ENCODE results near the gene TMPRSS6. TPM values are rescaled to one million over a fixed set of nuclear protein-coding genes. Genes with fewer than 3 reads are reported as not detected.

Gene TMPRSS6
- total and polyA plus RNA-seq, 2 of the 8 experiments (the other 6 are each of a cell fraction or from before 2014, with no cell fraction given), result 0.02 TPM; not detected in 1

- no peak for FAIRE-seq
- Histone ChIP-seq H3K14ac (ENCODE audit: insufficient read length) (no peak overlapping the region), H3K36me3 (ENCODE audit: control insufficient read depth in 2 of 4, insufficient read depth in 4 of 4, low read length in 3 of 4) (no peaks in the 10 kb centered on the region), H3K9me3 (ENCODE audit: insufficient read depth in 2 of 2, low read depth in 1 of 2, low read length in 1 of 2) (no peaks in the 10 kb centered on the region), H4K91ac (replicated peaks; ENCODE audit: insufficient read length, low read length) (peak overlapping the region; percentile 54), H3K79me2 (ENCODE audit: control insufficient read depth in 1 of 2, insufficient read depth in 2 of 2, low read length in 2 of 2) (no peaks in the 10 kb centered on the region), H2BK120ac (replicated peaks; ENCODE audit: low read depth, low read length) (no peak overlapping the region), H3K4me3 (ENCODE audit: extremely low read depth in 1 of 4, insufficient read depth in 2 of 4, low read depth in 3 of 4, low read length in 4 of 4) (no peak overlapping the region), H2BK20ac (ENCODE audit: low read length) (no peak overlapping the region), H3K23me2 (ENCODE audit: low read depth, low read length) (no peaks in the 10 kb centered on the region), H3K4ac (replicated peaks; ENCODE audit: insufficient read length, low read depth, low read length) (no peak overlapping the region), H2AK5ac (ENCODE audit: low read depth, low read length) (no peak overlapping the region), H2AFZ (ENCODE audit: low read length) (peak overlapping the region; percentile 84; the same call in 1 of the 2 replicates), H2BK5ac (ENCODE audit: low read depth, low read length) (peak overlapping the region; percentile 40; the same call in 1 of the 2 replicates), H3K79me1 (ENCODE audit: low read depth, low read length) (no peaks in the 10 kb centered on the region), H4K5ac (ENCODE audit: insufficient read length, low read depth, low read length) (no peak overlapping the region), H4K8ac (ENCODE audit: extremely low read depth, insufficient read depth, low read length) (no peak overlapping the region), H3K23ac (ENCODE audit: insufficient read length) (no peak overlapping the region), H3K18ac (ENCODE audit: extremely low read depth, low read length) (0 out of 2 replicates have a peak overlapping the region, but pooled peaks have one; percentile 71), H3K9ac (replicated peaks in 1 of 4; ENCODE audit: extremely low read depth in 1 of 4, low read depth in 3 of 4, low read length in 3 of 4) (no peak overlapping the region), H2BK15ac (ENCODE audit: low read length) (no peak overlapping the region), H3K4me1 (replicated peaks in 1 of 4; ENCODE audit: control insufficient read depth in 3 of 4, insufficient read depth in 4 of 4, low read length in 3 of 4) (peaks cover 0 to 11% (median 2%) of the 10 kb centered on the region in 4 experiments; a peak in 5 of 7 replicates), H3K4me2 (ENCODE audit: insufficient read depth in 1 of 2, low read depth in 2 of 2, low read length in 2 of 2) (no peak overlapping the region), H3K27ac (ENCODE audit: low read depth, low read length) (no peak overlapping the region), H4K20me1 (replicated peaks in 1 of 2; ENCODE audit: control insufficient read depth in 1 of 2, insufficient read depth in 2 of 2, low read length in 2 of 2) (no peaks in the 10 kb centered on the region), H3K27me3 (replicated peaks in 1 of 4; ENCODE audit: control insufficient read depth in 3 of 4, extremely low read depth in 1 of 4, insufficient read depth in 3 of 4, low read length in 3 of 4) (no peaks in the 10 kb centered on the region), H3K56ac (replicated peaks; ENCODE audit: insufficient read length, low read depth, low read length) (no peak overlapping the region), H2BK12ac (ENCODE audit: low read depth, low read length) (no peak overlapping the region)
- WGBS, 2 experiments (ENCODE audit: extremely low coverage in 1 of 2, insufficient coverage in 1 of 2, insufficient read length in 1 of 2, insufficient replicate concordance in 2 of 2, low coverage in 1 of 2, low lambda C conversion rate in 2 of 2, missing lambda C conversion rate in 1 of 2), result 82% methylated on average over 17 of the region's 17 CpGs; no CpG with 5 or more reads in 1 of the 2 experiments
- POLR2A ChIA-PET (ENCODE audit: partially characterized antibody), result interaction anchor here (0.8 to 1.4 kb wide), 5 partner anchors 14 to 97 kb away, joined by 3 to 4 read pairs (median 3); partner anchors contain the start of gene KCTD17
- DNase-seq (ENCODE audit: low read depth in 1 of 2, low spot score in 2 of 2), result no peak
- TF ChIP-seq PHF8 (conservative IDR thresholded peaks at IDR 0.05; ENCODE audit: low read depth, low read length), result no peak
- TF ChIP-seq CHD2 (IDR thresholded peaks at IDR 0.05; ENCODE audit: low read length), result no peak
- no peak for TF ChIP-seq KDM1A (IDR thresholded peaks at IDR 0.05; ENCODE audit: borderline replicate concordance, low read length)
- TF ChIP-seq TEAD4 (IDR thresholded peaks at IDR 0.05; ENCODE audit: low read depth, low read length), result no peak
- no peak for TF ChIP-seq ZNF274 (IDR thresholded peaks at IDR 0.05; ENCODE audit: borderline replicate concordance, extremely low read depth, low read length)
- CTCF ChIA-PET (ENCODE audit: partially characterized antibody), result interaction anchor here (0.7 to 2.8 kb wide), 12 partner anchors 7 to 279 kb away, joined by 3 to 15 read pairs (median 4); no protein-coding TSS in a partner anchor
Measured at GRCh38 chr22:37148742-37149665, 39.5 kb upstream of the TMPRSS6 start.
